HG03159 (cell line): ENCODE measurements around the gene MINK1.

ENCODE experiments used
- ATAC-seq: cut with Tn5 transposase; IDR thresholded peaks from one replicate; pipeline ENCODE4 v1.9.1; 2021; ENCODE audit warnings: mild to moderate bottlenecking, moderate library complexity; ENCODE audit not compliant: unreplicated experiment

MINK1 gene

DNA sequence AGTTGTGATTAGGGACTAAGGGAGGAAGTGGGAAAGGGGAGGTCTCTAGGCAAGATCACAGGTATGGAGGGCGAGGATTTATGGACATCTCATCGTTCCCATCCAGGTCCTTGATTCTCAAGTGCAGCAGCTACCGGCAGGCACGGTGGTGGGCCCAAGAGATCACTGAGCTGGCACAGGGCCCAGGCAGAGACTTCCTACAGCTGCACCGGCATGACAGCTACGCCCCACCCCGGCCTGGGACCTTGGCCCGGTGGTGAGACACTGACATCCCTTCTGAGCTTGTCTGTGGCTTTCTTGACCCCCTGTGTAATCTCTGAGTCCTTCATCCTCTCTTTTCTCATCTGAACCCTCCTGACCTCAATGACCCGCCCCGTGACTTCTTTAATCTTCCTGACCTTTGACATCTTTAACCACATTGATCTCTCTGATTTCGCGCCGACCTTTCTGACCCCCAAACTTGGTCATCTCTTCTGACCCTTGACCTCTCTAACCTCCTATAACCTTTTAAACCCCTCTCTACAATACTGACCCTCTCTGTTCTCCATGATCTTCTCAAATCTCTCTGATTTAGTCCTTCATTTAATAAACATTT, 22.3 kb upstream of the MINK1 start:
- ATAC-seq: no peak

DNA sequence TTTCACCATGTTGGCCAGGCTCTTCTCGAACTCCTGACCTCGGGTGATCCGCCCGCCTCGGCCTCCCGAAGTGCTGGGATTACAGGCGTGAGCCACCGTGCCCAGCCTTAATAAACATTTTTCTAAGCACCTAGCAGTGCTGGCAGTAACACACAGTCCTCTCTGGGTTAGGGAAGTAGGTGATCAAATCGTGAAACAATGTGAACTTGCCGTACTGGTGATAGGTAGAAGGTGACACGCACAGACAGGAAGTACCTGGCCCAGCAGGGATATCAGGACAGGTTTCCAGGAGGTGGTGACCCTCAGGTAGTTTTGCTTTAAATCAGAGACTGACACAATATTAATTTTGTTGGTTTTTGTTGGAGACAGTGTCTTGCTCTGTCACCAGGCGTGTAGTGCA, 21.7 kb upstream of the MINK1 start:
- no peak for ATAC-seq

DNA sequence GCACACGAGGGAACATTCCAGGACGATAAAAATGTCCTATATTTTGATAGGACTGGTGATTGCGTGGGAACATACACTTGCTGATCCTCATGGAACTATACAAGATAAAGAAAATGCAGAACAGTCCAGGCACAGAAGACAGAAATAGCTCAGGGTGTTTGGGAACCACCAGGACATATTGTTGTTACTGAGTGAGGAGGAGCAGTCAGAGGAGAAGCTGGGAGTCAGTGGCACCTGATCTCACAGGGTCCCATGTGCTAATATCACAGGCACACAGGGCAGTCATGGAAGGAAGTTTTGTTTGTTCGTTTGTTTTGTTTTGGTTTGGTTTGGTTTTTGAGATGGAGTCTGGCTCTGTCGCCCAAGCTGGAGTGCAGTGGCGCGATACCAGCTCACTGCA, 20.4 kb upstream of the MINK1 start:
- ATAC-seq: no peak

DNA sequence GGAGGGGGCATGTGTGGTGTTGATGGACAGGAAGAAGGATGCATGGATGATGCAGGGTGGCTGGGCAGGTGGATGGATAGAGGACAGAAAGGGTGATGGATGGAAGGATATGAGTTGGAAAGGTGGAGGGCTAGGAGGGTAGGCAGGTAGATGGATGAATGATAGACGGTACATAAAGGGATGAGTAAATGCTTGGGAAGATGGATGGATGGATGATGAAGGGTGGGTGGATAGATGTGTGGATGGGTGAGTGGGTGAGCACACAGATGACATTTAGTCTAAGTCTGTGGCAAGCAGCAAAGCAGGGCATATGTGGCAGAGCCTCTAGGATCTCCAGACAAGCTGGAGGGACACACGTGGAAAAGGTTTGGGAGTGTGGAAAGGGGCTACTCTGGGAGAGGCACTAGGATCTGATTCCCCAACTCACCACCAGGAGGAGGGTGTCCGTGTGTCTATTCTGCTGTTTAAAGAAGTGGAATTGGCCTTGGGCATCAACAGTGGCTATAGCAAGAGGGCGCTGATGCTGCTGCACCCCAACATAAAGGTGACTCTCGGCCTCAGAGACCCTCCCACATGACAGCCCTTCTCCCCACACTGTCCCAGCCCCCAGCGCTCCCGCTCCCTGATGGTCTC, 18.0 kb upstream of the MINK1 start:
- no peak for ATAC-seq

DNA sequence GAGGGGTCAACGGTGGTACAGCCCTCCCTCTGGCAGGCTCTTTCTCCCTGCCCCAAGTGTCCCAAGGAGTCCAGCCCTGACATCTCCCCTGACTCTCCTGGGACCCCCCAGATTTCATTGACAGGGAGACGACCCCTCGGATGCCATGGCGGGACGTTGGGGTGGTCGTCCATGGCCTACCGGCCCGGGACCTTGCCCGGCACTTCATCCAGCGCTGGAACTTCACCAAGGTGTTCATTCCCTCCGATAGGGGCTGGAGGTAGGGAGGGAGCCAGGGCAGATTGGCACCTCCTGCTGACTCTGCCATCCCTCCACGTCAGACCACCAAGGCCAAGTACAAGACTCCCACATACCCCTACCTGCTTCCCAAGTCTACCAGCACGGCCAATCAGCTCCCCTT, 16.3 kb upstream of the MINK1 start:
- no peak for ATAC-seq

DNA sequence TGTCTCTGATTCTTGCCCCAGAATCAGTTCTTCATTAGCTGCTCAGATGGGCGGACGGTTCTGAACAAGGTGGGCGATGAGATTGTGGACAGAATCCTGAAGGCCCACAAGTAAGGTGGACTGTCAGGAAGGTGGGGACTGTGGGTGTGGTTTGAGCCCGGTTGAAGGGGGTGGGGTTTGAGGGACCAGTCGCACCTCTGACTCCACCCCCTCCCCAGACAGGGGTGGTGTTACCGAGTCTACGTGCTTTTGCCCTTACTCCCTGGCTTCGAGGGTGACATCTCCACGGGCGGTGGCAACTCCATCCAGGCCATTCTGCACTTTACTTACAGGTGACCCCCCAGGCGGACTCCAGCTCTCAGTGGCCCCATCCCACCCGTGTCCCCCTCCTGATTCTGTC, 14.9 kb upstream of the MINK1 start:
- no peak for ATAC-seq

DNA sequence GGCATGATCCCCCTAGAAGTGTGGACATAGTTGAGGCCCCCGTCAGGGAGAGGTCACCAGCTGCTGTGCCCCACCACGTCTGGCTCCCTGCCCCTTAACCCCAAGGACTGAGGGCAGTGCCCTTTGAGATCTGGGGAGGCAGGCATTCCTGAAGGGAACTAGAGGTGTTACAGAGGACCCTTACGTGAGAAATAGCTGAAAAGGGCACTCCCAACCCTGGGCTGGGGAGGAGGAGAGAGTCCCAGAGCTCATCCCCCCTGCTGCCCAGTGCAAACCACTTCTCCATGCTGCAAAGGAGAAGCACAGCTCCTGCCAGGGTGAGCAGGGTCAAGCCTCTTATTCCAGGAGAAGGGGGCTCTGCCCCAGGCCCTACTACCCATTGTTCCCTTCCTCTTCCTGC, 10.3 kb upstream of the MINK1 start:
- no peak for ATAC-seq

DNA sequence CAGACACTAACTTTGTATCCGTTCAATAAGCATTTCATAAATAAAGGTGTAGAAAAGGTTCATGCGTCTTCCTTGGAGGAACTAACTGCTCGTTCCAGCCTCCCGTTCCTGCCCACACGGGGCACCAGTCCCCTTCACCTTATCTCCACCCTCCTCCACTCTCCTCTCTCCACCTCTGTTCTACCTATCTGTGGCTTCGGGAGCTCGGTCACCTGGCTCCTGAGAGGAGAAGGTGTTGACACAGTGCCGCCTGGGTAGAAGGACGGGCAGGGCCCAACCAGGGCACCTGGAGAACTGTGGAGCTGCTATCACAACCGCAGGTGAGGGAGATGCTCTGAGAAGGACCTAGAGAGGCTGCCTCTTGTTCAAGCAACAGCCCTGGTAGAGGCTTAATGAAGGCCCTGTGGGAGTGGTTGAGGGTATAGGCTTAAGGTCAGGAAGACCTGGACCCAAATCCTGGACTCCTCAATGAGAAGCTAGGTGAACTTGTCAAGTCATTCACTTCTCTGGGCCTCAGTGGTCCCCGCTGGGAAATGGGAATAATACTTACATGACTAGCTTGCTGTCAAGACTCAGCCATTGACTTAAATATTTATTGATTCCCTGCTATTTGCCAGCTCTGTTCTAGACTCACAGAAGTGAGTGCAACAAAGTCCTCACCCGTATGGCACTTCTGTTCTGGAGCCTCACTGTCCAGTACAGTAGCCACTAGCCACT, 9.6 kb upstream of the MINK1 start:
- ATAC-seq: no peak

DNA sequence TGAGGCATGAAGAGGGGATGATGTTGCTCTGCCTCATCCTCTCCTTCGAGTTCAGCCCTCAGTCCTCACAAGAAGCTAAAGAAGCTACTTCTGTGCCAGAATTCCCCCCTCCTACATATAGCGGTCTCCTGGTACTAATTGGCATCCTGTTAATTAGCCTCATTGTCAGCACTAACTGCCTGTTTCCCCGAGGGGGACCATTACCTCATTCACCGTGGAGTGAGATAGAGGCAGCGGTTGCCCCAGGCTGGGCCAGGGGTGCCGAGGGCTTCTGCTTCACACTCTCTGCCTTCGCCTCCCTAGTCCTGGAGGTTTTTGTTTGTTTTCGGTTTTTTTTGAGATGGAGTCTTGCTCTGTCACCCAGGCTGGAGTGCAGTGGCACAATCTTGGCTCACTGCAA, 5.7 kb upstream of the MINK1 start:
- ATAC-seq: no peak

DNA sequence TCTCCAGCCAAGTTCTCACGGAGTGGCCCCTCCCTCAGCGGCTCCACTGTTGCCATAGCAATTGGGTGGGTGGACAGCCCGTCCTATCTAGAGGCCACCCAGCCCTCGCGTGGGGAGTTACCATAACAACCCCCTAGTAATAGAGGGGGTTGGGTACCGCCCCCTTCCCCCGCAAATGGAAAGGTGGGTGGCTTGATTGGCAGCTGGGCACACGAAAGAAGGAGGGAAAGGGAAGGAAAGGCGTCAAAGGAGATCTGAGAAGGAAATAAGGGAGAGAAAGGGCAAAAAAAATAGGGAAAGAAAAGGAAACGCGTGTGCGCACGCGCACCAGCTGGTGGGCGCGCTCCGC, 337 bp upstream of the MINK1 start:
- ATAC-seq: peak; percentile 9

DNA sequence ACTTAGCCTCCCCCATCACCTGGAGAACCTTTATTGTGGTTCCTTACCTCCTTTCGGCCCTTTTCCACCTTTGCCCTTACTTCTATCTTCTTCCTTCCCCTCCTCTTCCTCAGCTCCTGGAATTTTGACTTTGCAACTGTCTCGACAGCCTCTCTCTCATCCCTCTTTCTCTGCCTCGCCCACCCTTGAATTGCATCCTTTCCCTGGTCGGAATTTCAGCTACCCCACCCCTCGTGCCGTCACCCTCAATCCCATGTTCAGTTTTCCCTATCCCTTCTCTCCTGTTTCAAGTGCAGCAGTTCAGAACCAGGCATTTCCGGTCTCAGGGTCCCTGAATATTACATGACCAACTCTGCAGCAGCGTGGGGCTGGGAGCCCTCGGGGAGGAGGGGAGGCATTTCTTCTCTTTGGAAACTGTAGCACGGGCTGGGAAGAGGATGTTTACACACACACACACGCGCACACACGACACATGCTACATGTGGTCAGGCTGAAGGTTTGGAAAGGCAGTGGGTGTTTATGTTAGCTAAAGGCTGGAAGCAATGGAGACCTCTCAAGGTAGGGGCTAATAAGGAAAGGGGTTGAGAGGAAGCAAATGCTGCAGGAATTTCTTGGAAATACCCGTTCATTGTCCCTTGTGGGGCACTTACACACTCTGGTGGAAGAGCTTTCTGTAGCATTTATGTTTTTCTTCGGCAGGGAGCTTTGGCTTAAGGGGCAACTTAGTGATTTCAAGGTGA, 971 bp downstream of the MINK1 start:
- ATAC-seq: no peak

DNA sequence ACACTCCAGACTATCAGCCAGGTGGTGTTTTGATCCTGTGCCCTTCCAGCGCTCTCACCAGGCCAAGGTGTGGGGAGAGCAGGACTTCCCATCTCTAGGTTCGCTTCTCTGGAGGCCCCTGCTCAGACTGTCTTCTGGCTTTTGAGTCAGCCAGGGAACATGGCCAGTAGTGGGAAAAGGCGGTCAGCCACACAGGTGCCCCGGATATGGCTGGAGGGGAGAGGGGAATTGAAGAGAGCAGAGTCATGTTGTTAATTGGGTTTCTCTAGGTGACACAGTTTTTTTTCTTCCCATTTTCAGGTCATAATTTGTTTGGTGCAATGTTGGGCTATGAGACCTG, 1.5 kb downstream of the MINK1 start:
- ATAC-seq: no peak

DNA sequence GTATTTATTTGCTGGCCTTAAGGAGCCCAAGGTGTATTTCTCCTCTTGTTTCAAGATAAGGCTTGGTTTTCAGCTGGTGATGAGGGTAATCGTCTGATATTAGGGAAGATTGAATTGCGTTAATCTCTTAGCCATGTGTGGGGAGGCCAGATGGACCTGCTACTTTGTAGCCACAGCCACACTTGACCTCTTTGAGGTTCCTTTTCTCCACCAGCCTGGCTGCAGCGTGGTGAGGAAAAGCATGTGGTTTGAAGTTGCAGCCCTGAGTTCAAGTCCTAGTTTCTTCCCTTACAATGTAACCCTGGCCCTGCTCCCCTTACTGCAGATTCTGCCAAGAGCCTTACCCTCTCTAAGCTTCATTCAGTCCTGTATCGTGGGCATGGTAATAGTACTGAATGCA, 3.1 kb downstream of the MINK1 start:
- no peak for ATAC-seq

DNA sequence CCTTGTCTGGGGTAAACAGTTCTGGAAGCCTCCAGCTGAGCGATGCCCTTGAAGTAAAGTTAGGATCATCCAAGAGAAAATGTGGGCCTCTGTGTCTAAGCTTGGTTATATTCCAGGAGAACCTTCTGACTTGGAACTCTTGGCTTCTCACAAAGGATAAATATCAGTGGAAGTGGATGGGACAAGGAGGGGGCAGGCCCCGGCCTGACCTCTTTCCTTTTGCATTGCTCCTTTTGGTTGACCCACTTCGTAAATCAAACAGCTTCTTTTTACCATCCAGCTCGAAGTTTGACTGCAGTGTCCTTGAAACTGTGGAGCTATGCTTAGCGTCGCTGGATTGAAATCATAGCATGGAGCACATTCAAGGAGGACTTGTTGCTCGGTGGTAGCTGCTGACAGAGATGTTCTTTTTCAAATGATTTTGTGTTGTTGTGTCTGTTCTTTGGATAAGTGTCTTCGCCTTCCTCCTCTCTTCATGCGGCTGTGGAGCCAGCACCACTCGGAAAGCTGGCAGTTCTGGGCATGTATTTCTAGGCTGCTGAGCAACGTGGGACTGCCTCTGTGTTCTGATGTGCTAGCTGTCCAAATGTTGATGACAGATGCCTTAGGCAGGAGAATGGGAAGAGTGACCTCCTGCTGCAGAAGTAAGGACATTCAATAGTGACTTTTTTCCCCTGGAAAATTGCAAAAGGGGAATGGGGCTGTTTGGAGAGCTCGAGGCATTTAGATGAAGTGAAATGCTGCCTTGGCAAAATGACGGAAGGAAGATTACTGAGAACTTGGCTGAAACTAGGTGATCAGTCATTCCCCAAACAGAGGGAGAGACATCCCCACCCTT, 4.5 kb downstream of the MINK1 start:
- no peak for ATAC-seq

DNA sequence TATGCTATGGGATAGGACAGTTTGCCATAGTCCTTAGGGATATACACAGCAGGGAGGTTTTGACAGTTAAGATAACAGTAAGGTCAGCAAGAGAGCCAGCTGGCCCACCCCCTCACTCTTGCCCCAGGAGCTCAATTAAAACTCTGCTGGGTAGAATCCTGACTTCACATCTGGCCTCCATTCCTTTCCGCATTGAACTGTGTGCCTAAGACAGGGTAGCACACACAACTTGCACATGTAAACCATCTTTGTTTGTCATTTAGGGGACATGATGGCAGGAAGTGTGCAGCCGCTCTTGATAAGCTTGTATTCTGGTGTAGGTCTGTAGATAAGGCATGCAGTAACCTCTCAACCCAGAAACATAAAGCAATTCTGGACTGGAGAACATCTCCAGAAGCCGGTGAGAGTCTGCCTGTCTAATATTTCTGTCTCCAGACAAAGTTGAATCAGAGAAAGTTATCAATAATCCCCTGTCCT, 5.2 kb downstream of the MINK1 start:
- ATAC-seq: no peak

DNA sequence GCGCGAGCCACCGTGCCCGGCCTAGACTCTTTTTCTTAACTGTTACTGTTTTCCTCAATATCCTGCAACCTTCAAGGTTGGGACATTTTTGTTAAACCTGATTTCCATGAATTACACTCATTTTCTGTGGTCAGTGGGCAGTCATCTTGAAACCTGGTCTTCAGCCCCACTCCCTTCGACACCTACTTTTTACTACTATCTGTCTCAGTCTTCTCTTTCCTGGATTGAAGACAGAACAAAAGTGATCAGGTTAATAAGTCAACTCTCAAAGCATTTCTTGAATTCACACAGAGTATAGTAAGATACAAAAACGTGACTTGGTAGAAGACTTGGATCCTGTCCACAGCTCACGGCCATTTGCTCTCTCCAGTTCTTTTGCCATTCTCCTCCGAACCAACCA, 6.1 kb downstream of the MINK1 start:
- ATAC-seq: no peak

DNA sequence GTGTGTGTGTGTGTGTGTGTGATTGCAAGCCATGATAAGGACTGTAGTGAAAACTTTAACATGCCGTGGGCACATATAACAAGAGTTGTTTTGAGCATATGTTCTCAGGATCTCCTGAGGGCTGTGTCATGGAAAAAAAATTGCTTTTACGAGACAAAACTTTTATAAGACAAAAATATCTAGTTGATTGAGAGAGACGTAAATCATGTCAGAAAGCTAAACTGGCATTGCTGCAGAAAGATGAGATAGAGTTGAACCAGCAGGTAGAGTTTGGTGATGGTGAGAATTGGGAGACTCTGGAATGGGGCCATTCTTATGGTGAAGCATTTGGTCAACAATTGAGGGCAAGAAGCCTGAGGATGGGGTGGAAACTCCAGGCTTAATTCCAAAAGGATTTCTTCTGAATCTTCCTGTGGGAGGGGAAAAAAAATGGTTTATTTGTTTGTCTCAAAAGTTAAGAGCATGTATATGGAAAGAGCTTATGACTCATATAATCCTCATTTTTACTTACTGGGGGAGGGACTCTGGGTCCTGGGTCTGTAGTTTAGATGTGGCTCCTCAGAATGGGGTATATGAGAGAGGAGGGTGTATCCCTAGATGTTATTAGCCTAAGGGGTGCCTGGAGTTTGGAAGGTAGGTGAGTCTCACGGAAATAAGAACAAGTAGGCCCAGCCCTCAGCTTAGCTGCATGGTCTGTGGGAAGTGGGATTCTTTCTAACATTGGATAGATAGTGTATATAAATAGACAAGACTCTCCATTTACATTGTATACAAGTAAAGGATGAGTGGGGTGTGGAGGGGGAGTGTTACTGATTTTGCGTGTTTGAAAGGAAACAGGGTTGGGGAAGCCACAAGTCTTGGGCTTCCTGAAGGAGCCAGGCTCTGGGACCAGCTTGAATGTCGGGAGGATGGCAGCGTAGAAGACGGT, 7.1 kb downstream of the MINK1 start:
- ATAC-seq: no peak

DNA sequence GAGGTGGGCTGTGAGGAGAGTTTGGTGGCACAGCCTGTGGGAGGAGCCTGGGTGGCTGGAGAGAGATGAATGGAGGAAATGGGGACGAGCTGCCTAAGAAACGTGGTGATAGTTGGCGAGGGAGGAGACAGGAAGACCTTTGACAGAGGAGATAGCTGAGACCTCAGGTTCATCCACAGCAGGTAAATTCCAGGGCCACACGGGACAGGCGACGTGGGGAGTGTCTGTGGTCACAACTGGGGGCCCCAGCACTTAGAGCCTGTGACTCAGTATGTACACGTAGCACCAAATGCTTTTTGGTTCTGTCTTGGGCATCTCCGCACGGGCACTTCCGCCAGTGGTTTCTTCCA, 7.7 kb downstream of the MINK1 start:
- ATAC-seq: no peak

DNA sequence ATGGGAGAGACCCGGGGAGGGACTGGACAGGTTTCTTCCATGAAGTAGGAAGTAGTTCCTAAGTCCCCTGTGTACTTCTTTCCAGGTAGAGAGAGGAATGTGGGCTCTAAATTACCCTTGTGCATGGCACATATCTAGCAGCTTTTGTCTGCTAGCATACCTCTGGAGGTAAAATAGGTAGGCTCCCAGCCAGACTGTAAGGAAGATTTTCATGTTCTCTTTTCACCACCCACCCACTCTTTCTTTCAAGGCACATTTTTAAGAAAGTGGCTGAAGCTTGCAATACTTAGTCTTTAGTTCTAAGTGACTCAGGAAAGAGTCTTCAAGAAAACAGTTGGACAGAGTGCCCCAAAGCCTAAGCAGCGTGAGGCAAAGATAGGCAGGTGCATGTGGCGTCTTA, 9.2 kb downstream of the MINK1 start:
- ATAC-seq: no peak

DNA sequence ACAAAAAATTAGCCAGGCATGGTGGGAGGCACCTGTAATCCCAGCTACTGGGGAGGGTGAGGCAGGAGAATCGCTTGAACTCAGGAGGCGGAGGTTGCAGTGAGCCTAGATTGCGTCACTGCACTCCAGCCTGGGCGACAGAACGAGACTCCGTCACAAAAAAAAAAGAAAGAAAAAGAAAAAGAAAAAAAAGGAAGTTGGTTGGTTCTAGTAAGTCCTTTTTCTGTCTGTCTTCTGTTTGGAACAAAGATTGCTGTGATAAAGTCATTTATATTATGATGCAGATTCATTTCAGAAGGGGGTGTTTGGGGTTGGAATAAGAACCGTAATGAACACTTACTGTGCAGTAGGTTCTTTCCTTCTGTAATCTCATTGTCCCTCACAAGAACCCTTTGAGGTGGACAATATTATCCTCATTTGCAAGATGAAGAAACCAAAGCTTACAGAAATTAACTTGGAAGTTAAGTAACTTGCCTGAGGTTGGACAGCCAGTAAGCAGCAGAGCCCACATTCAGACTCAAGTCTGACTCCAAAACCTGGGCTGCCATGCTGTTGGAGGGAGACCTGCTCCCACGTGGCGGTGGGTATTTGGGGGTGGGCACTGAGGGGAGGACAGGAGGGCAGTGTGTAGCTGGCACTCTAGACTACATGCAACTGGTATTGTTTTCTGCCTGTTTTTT, 10.3 kb downstream of the MINK1 start:
- ATAC-seq: no peak
